Left ventricle myocardium inferior (tissue), 1 donor: ENCODE results near the gene ETFB. TPM values are rescaled to one million over a fixed set of nuclear protein-coding genes. Genes with fewer than 3 reads are reported as not detected.

Source experiments
- DNase-seq: peaks from one replicate; pipeline ENCODE4 v3.0.0-alpha.2; 2020
- H3K27ac ChIP-seq: fragments of 200-600 bp; replicated peaks from 2 replicates; pipeline ENCODE4 v1.8.0; 2021
- H3K27me3 ChIP-seq: fragments of 200-600 bp; 2 replicates; pipeline ENCODE4 v1.8.0; 2021; ENCODE audit warnings: low read depth
- H3K36me3 ChIP-seq: fragments of 200-600 bp; 2 replicates; pipeline ENCODE4 v1.8.0; 2021
- H3K4me1 ChIP-seq: fragments of 200-600 bp; 2 replicates; pipeline ENCODE4 v1.8.0; 2021
- H3K4me3 ChIP-seq: fragments of 200-600 bp; 2 replicates; pipeline ENCODE4 v1.8.0; 2021; ENCODE audit warnings: mild to moderate bottlenecking, moderate library complexity
- H3K9me3 ChIP-seq: fragments of 200-600 bp; replicated peaks from 2 replicates; pipeline ENCODE4 v1.8.0; 2021
- intact Hi-C: fragments of 100-400 bp; cut with micrococcal nuclease; formaldehyde crosslinking; loops from one replicate; pipeline ENCODE4 v1.11.0; 2022
- total RNA-seq: library from RNA; stranded (reverse); fragmentation: NEBNext Ultra II Directional; extraction: Animal tissue kit (Norgen Biotek cat#: 25700); gene quantifications from one replicate; pipeline ENCODE4 v1.2.1, GENCODE V29; 2021
- TF ChIP-seq, protein P1 (sequence below): fragments of 200-600 bp; IDR thresholded peaks from 2 replicates; pipeline ENCODE4 v1.8.0; 2021; ENCODE audit warnings: antibody characterized with exemption, mild to moderate bottlenecking, borderline replicate concordance
- donor health status: DM: no; HTN: yes; CAD: no; lungs with severe emphysema.

ETFB gene
- total RNA-seq, 1 donor from 2014 or later, result 365 TPM

DNA sequence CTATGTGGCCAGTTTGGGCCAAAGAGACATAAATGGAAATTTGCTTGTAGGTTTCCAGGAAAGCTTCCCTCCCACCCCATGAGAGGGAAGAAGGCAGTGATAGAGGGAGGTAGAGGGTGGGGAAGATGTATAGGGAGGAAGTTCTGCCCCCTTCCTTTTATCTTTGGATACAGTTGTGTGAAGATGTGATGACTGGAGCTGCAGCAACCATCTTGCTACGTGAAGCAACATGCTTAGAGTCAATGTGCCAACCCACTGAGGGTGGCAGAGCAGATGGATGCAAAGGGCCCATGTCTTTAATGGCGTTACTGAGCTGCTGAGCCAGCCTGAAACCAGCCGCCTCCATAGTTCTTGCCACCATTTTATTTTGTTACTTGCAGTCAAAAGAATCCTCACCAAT is 35.0 kb downstream of the ETFB start:
- no peak for DNase-seq
- no peak overlapping the region for H3K27ac ChIP-seq
- TF ChIP-seq, protein P1, sequence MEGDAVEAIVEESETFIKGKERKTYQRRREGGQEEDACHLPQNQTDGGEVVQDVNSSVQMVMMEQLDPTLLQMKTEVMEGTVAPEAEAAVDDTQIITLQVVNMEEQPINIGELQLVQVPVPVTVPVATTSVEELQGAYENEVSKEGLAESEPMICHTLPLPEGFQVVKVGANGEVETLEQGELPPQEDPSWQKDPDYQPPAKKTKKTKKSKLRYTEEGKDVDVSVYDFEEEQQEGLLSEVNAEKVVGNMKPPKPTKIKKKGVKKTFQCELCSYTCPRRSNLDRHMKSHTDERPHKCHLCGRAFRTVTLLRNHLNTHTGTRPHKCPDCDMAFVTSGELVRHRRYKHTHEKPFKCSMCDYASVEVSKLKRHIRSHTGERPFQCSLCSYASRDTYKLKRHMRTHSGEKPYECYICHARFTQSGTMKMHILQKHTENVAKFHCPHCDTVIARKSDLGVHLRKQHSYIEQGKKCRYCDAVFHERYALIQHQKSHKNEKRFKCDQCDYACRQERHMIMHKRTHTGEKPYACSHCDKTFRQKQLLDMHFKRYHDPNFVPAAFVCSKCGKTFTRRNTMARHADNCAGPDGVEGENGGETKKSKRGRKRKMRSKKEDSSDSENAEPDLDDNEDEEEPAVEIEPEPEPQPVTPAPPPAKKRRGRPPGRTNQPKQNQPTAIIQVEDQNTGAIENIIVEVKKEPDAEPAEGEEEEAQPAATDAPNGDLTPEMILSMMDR, result no peak
- H3K27me3 ChIP-seq, result peaks cover 64% of the 10 kb centered on the region
- H3K9me3 ChIP-seq, result peaks cover 5% of the 10 kb centered on the region
- H3K4me3 ChIP-seq, result no peak overlapping the region
- H3K36me3 ChIP-seq, result no peaks in the 10 kb centered on the region
- H3K4me1 ChIP-seq, result peaks cover 14% of the 10 kb centered on the region
- intact Hi-C loops, result no loop called here

DNA sequence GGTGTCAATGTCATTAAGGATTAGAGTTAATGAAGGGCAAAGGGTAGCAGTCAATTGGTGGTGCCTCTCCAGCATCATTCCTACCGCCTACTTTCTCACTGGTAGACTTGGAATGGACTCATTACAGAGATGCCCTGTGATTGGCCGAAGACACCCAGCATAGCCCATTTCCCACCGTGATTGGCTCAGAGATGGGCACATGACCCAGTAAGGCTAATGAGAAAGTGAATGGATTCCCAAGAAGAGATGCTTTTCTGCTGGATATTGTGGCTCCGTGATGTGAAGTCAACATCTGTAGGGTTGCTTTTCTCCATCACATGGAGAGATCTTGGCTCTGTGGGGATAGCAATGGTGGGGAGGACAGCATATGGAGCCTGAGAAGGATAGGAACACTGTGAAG is 35.8 kb downstream of the ETFB start:
- peaks cover 14% of the 10 kb centered on the region for H3K4me1 ChIP-seq
- H3K4me3 ChIP-seq, result no peak overlapping the region
- peaks cover 5% of the 10 kb centered on the region for H3K9me3 ChIP-seq
- H3K36me3 ChIP-seq, result no peaks in the 10 kb centered on the region
- TF ChIP-seq, protein P1, result no peak
- no peak for DNase-seq
- peaks cover 72% of the 10 kb centered on the region for H3K27me3 ChIP-seq
- intact Hi-C loops, result no loop called here
- H3K27ac ChIP-seq, result no peak overlapping the region

DNA sequence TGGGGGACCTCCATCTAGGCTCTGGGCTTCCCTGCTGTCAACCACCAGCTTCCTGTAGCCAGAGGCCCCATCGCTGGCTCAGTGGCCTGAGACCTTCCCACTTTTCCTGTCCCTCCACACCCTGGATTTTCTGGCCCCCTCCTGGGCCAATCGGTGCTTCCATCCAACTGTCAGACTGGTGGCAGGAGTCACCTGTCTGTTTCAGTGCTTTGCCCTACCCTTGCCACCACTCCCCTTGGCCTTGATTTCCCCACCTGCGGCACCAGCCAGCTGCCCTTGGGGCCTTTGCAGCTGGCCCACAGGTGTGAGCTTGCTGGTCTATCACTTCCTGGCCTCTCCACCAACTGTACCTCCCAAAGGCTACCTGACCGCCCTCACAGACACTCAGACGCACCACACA is 36.8 kb downstream of the ETFB start:
- TF ChIP-seq, protein P1, result no peak
- H3K27me3 ChIP-seq, result peaks cover 80% of the 10 kb centered on the region
- intact Hi-C loops, result no loop called here
- no peak overlapping the region for H3K27ac ChIP-seq
- DNase-seq, result no peak
- no peak overlapping the region for H3K4me3 ChIP-seq
- H3K9me3 ChIP-seq, result peaks cover 5% of the 10 kb centered on the region
- H3K4me1 ChIP-seq, result peaks cover 14% of the 10 kb centered on the region
- no peaks in the 10 kb centered on the region for H3K36me3 ChIP-seq

DNA sequence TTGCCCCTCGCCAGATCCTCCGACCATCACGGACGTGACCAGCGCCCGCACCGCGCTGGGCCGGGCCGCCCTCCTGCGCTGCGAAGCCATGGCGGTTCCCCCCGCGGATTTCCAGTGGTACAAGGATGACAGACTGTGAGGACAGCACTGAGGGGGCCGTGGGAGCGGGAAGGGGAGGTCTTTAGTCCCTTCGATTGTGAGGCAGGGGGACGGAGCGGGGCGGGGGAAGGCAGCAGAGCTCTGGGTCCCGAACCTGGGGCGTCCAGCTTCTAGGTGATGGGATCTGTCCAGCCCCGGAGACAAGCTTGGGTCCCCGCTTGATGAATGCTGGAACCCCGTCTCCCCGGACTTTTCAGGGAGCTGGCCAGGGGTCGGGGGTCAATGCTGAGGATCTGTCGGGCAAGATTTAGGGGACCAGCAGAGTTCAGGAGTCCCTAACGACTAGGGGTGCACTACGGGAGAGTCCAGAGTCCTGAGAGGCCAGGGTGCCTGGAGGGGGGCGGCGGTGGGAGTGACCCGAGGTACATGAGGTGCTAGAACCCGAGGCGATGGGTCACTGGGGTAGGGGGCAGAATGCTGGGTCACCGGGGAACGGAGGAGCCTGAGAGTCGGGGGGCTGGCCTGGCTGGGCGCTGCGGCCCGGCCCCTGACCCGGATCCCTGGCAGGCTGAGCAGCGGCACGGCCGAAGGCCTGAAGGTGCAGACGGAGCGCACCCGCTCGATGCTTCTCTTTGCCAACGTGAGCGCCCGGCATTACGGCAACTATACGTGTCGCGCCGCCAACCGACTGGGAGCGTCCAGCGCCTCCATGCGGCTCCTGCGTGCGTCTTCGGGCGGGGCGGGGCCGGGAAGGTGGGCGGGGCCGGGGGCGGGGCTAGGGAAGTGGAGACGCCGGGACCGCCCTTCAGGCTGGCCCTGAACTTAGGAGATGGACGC is 38.9 kb downstream of the ETFB start:
- peaks cover 14% of the 10 kb centered on the region for H3K4me1 ChIP-seq
- TF ChIP-seq, protein P1, result no peak
- DNase-seq, result peak; percentile 31
- H3K4me3 ChIP-seq, result peak overlapping the region; percentile 46
- H3K36me3 ChIP-seq, result no peaks in the 10 kb centered on the region
- peaks cover 95% of the 10 kb centered on the region for H3K27me3 ChIP-seq
- intact Hi-C loops, result no loop called here
- H3K27ac ChIP-seq, result no peak overlapping the region
- peaks cover 5% of the 10 kb centered on the region for H3K9me3 ChIP-seq

DNA sequence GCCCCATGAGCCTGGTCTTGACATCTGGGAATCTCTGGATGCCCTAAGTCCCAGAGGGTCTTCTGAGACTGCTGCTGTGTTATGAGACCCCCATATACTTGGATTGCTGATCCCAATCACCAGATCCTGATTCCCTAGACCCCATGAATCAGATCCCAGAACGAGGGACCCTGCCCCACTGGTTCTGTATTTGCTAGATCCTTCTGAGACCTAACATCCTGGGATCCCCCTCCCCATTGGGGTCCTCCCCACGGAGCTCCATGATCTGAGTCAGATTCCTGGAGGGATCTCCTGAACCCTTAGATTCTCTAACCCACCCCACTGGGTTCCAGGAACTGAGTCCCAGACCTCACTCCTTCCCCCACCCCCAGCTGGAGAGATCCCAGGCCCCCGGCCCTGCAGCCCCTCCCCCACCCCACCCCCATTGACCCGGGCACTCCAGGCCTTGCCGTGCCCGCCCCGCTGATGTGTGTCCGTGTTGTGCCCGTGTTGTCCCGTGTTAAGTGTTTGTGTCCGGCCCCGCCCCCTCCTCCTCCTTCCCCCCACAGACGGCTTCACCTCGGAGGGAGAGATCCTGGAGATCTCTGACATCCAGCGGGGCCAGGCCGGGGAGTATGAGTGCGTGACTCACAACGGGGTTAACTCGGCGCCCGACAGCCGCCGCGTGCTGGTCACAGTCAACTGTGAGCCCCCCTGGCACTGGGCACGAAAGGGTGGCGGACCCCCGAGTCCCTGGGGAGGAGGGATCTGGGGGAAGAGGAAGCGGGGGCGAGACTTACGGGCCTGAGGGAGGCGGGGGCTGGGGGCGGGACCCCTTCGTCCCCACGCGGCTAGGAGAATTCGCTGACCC is 39.7 kb downstream of the ETFB start:
- no peak overlapping the region for H3K27ac ChIP-seq
- no peak for DNase-seq
- TF ChIP-seq, protein P1, result no peak
- no peaks in the 10 kb centered on the region for H3K36me3 ChIP-seq
- H3K4me3 ChIP-seq, result no peak overlapping the region
- peaks cover 5% of the 10 kb centered on the region for H3K9me3 ChIP-seq
- peaks cover 86% of the 10 kb centered on the region for H3K27me3 ChIP-seq
- intact Hi-C loops, result no loop called here
- peaks cover 14% of the 10 kb centered on the region for H3K4me1 ChIP-seq
